H1 (cell line): Measurements from ENCODE around the gene SPOUT1. TPM values are rescaled to one million over a fixed set of nuclear protein-coding genes. Genes with fewer than 3 reads are reported as not detected.

Experiments
- CTCF ChIA-PET: fragments of 300-600 bp; sonication (Branson Sonifier 250); formaldehyde crosslinking; loops from one replicate; lab custom pipeline; 2021; ENCODE audit not compliant: partially characterized antibody; lab: Charles Lee
- POLR2A ChIA-PET: fragments of 300-600 bp; sonication (Branson Sonifier 250); formaldehyde crosslinking; loops from one replicate; lab custom pipeline; 2021; ENCODE audit warnings: inconsistent platforms; ENCODE audit not compliant: partially characterized antibody; lab: Charles Lee
- DNase-seq, 2 experiments: peaks; one replicate each; pipeline versions ENCODE4 v3.0.0 to v3.0.0-alpha.2; 2010 to 2022; ENCODE audit warnings: low spot score in 2 of 2, low read depth in 1 of 2, mixed read lengths in 1 of 2
- FAIRE-seq: peaks from 2 replicates; lab custom pipeline; 2011; peaks lifted over from hg19 to GRCh38; lab: Jason Lieb, UNC
- H2AFZ ChIP-seq: 2 replicates; pipeline ENCODE4 v1.8.1; 2012; ENCODE audit warnings: low read length, inconsistent platforms
- H2AK5ac ChIP-seq: 2 replicates; pipeline ENCODE4 v1.6.1; 2013; ENCODE audit warnings: low read depth, low read length
- H2BK120ac ChIP-seq: replicated peaks from 2 replicates; pipeline ENCODE3; 2013; ENCODE audit warnings: low read depth, low read length, inconsistent platforms
- H2BK12ac ChIP-seq: 2 replicates; pipeline ENCODE4 v1.6.1; 2013; ENCODE audit warnings: low read depth, low read length
- H2BK15ac ChIP-seq: 2 replicates; pipeline ENCODE4 v1.6.1; 2013; ENCODE audit warnings: low read length
- H2BK20ac ChIP-seq: 2 replicates; pipeline ENCODE4 v1.6.1; 2013; ENCODE audit warnings: low read length
- H2BK5ac ChIP-seq: 2 replicates; pipeline ENCODE4 v1.6.1; 2013; ENCODE audit warnings: low read depth, low read length
- H3K14ac ChIP-seq: 2 replicates; pipeline ENCODE4 v1.6.1; 2013; ENCODE audit warnings: inconsistent platforms; ENCODE audit not compliant: insufficient read length
- H3K18ac ChIP-seq: 2 replicates; pipeline ENCODE4 v1.6.1; 2013; ENCODE audit warnings: low read length; ENCODE audit errors: extremely low read depth
- H3K23ac ChIP-seq: 2 replicates; pipeline ENCODE4 v1.6.1; 2013; ENCODE audit warnings: inconsistent platforms; ENCODE audit not compliant: insufficient read length
- H3K23me2 ChIP-seq: 2 replicates; pipeline ENCODE4 v1.6.1; 2013; ENCODE audit warnings: low read depth, low read length
- H3K27ac ChIP-seq: 2 replicates; pipeline ENCODE4 v1.6.1; 2011; ENCODE audit warnings: low read depth, low read length, inconsistent platforms
- H3K27me3 ChIP-seq, 4 experiments: replicated peaks in 1 of 4; 1 replicate in 1 of 4; 2 replicates in 3 of 4; pipeline versions ENCODE4 v1.6.1 to v1.8.1; 2011 to 2013; ENCODE audit warnings: low read length in 3 of 4, mild to moderate bottlenecking in 3 of 4, inconsistent platforms in 2 of 4, mixed read lengths in 2 of 4, moderate library complexity in 1 of 4; ENCODE audit not compliant: control insufficient read depth in 3 of 4, insufficient read depth in 3 of 4; ENCODE audit errors: extremely low read depth in 1 of 4
- H3K36me3 ChIP-seq, 4 experiments: 2 replicates each; pipeline versions ENCODE4 v1.6.1 to v1.8.1; 2011 to 2013; ENCODE audit warnings: mild to moderate bottlenecking in 4 of 4, low read length in 3 of 4, moderate library complexity in 2 of 4, control low read depth in 1 of 4, inconsistent platforms in 1 of 4; ENCODE audit not compliant: insufficient read depth in 4 of 4, control insufficient read depth in 2 of 4
- H3K4ac ChIP-seq: replicated peaks from 2 replicates; pipeline ENCODE3; 2013; ENCODE audit warnings: low read length, low read depth, mixed read lengths, inconsistent platforms; ENCODE audit not compliant: insufficient read length
- H3K4me1 ChIP-seq, 4 experiments: replicated peaks in 1 of 4; 1 replicate in 1 of 4; 2 replicates in 3 of 4; pipeline versions ENCODE4 v1.6.1 to v1.8.1; 2011 to 2013; ENCODE audit warnings: low read length in 3 of 4, inconsistent platforms in 2 of 4, mixed read lengths in 1 of 4; ENCODE audit not compliant: insufficient read depth in 4 of 4, control insufficient read depth in 3 of 4
- H3K4me2 ChIP-seq, 2 experiments: 2 replicates each; pipeline versions ENCODE4 v1.6.1 to v1.8.1; 2011 to 2013; ENCODE audit warnings: low read depth in 2 of 2, low read length in 2 of 2, control low read depth in 1 of 2, inconsistent platforms in 1 of 2, mild to moderate bottlenecking in 1 of 2; ENCODE audit not compliant: insufficient read depth in 1 of 2
- H3K4me3 ChIP-seq, 4 experiments: fragments of 200-600, 300-600 bp in 1 of 4; sonication (generic), shearing (Covaris generic), sonication (Bioruptor Twin) in 1 of 4; 2 replicates each; pipeline versions ENCODE4 v1.5.1 to v1.8.1; 2011 to 2016; ENCODE audit warnings: low read length in 4 of 4, low read depth in 3 of 4, control low read depth in 2 of 4, inconsistent platforms in 2 of 4, mild to moderate bottlenecking in 2 of 4, mixed read lengths in 1 of 4, moderate library complexity in 1 of 4; ENCODE audit not compliant: insufficient read depth in 2 of 4; ENCODE audit errors: extremely low read depth in 1 of 4
- H3K56ac ChIP-seq: replicated peaks from 2 replicates; pipeline ENCODE3; 2013; ENCODE audit warnings: low read depth, mild to moderate bottlenecking, mixed read lengths, low read length, inconsistent platforms; ENCODE audit not compliant: insufficient read length
- H3K79me1 ChIP-seq: 2 replicates; pipeline ENCODE4 v1.6.1; 2013; ENCODE audit warnings: low read depth, low read length, control low read depth
- H3K79me2 ChIP-seq, 2 experiments: 2 replicates each; pipeline versions ENCODE4 v1.6.1 to v1.8.1; 2012 to 2013; ENCODE audit warnings: low read length in 2 of 2, mild to moderate bottlenecking in 2 of 2, inconsistent platforms in 1 of 2; ENCODE audit not compliant: insufficient read depth in 2 of 2, control insufficient read depth in 1 of 2
- H3K9ac ChIP-seq, 4 experiments: replicated peaks in 1 of 4; 1 replicate in 1 of 4; 2 replicates in 3 of 4; pipeline versions ENCODE4 v1.6.1 to v1.8.1; 2011 to 2013; ENCODE audit warnings: low read depth in 3 of 4, low read length in 3 of 4, control low read depth in 2 of 4, mild to moderate bottlenecking in 2 of 4, moderate library complexity in 2 of 4, inconsistent platforms in 1 of 4; ENCODE audit errors: extremely low read depth in 1 of 4
- H3K9me3 ChIP-seq, 2 experiments: 2 replicates each; pipeline versions ENCODE4 v1.6.1 to v1.8.1; 2012 to 2013; ENCODE audit warnings: mild to moderate bottlenecking in 2 of 2, moderate library complexity in 2 of 2, control low read depth in 1 of 2, inconsistent platforms in 1 of 2, low read depth in 1 of 2, low read length in 1 of 2, mixed read lengths in 1 of 2; ENCODE audit not compliant: insufficient read depth in 2 of 2
- H4K20me1 ChIP-seq, 2 experiments: replicated peaks in 1 of 2; 2 replicates each; pipeline versions ENCODE3 to v1.8.1; 2011 to 2013; ENCODE audit warnings: inconsistent platforms in 2 of 2, low read length in 2 of 2, mild to moderate bottlenecking in 1 of 2; ENCODE audit not compliant: insufficient read depth in 2 of 2, control insufficient read depth in 1 of 2
- H4K5ac ChIP-seq: 2 replicates; pipeline ENCODE4 v1.6.1; 2013; ENCODE audit warnings: low read length, low read depth, mixed read lengths, inconsistent platforms; ENCODE audit not compliant: insufficient read length
- H4K8ac ChIP-seq: 2 replicates; pipeline ENCODE4 v1.8.0; 2013; ENCODE audit warnings: mild to moderate bottlenecking, moderate library complexity, low read length, inconsistent platforms; ENCODE audit not compliant: insufficient read depth; ENCODE audit errors: extremely low read depth
- H4K91ac ChIP-seq: replicated peaks from 2 replicates; pipeline ENCODE3; 2013; ENCODE audit warnings: low read length, mixed read lengths, inconsistent platforms; ENCODE audit not compliant: insufficient read length
- CHD2 ChIP-seq: IDR thresholded peaks from 2 replicates; pipeline ENCODE4 v1.6.1; 2012; ENCODE audit warnings: low read length, improper control_type of control experiment
- CTBP2 ChIP-seq: IDR thresholded peaks from 2 replicates; pipeline ENCODE4 v1.7.0; 2011; ENCODE audit warnings: borderline replicate concordance, mild to moderate bottlenecking, moderate library complexity, mixed read lengths, low read length; ENCODE audit not compliant: insufficient read depth, insufficient read length
- SP4 ChIP-seq: IDR thresholded peaks from 2 replicates; pipeline ENCODE4 v1.6.1; 2012; ENCODE audit warnings: low read length, inconsistent platforms
- WGBS, 2 experiments: shearing (Covaris generic) in 1 of 2; methylation state at CpG; one replicate each; pipeline versions ENCODE4 v1.1.6 to v1.1.7; 2013 to 2015; ENCODE audit warnings: low lambda C conversion rate in 2 of 2, mixed read lengths in 2 of 2, inconsistent platforms in 1 of 2, low coverage in 1 of 2, missing lambda C conversion rate in 1 of 2; ENCODE audit not compliant: insufficient replicate concordance in 2 of 2, insufficient coverage in 1 of 2, insufficient read length in 1 of 2; ENCODE audit errors: extremely low coverage in 1 of 2, missing lambda C conversion rate in 1 of 2; 5-methylcytosine and 5-hydroxymethylcytosine counted together
- polyA plus RNA-seq, 7 experiments: library from polyadenylated mRNA; depleted of rRNA in 3 of 7; stranded (reverse) in 5 of 7; unstranded in 2 of 7; fragments of >200 nt in 5 of 7; fragments of 200-250 nt in 2 of 7; gene quantifications; 1 replicate in 5 of 7; 2 replicates in 1 of 7; 4 replicates in 1 of 7; pipeline versions ENCODE4 v1.2.1 to v1.2.3, GENCODE V29; 2011 to 2013; ENCODE audit warnings: missing spikeins in 2 of 7, mixed read lengths in 2 of 7
- total RNA-seq: library from RNA; stranded (reverse); fragmentation: NEBNext Ultra II Directional; extraction: Animal tissue kit (Norgen Biotek cat#: 25700); gene quantifications from 2 replicates; pipeline ENCODE4 v1.2.1, GENCODE V29; 2021

SPOUT1 gene
- total and polyA plus RNA-seq, 2 of the 8 experiments (the other 6 are each of a cell fraction or from before 2014, with no cell fraction given) = 69.2 to 77.8 TPM

- H3K14ac ChIP-seq = no peak overlapping the region
- no peak overlapping the region for H3K56ac ChIP-seq
- H3K9ac ChIP-seq = no peak overlapping the region
- H2BK20ac ChIP-seq = no peak overlapping the region
- no peak overlapping the region for H2AK5ac ChIP-seq
- no peak overlapping the region for H2BK120ac ChIP-seq
- H3K27me3 ChIP-seq = no peaks in the 10 kb centered on the region
- no peak overlapping the region for H3K27ac ChIP-seq
- no peaks in the 10 kb centered on the region for H3K9me3 ChIP-seq
- H4K5ac ChIP-seq = no peak overlapping the region
- H2BK15ac ChIP-seq = no peak overlapping the region
- H4K8ac ChIP-seq = no peak overlapping the region
- TF ChIP-seq SP4 = no peak
- no peak for TF ChIP-seq CHD2
- TF ChIP-seq CTBP2 = no peak
- H3K4ac ChIP-seq = no peak overlapping the region
- no peak overlapping the region for H3K4me2 ChIP-seq
- H3K36me3 ChIP-seq = peaks cover 5 to 16% (median 7%) of the 10 kb centered on the region in 4 experiments; a peak in 4 of 8 replicates
- peaks cover 5% of the 10 kb centered on the region; the same call in 1 of the 2 replicates for H3K23me2 ChIP-seq
- H3K4me1 ChIP-seq = peaks cover 0 to 2% (median 0%) of the 10 kb centered on the region in 4 experiments; a peak in 1 of 7 replicates
- no peak overlapping the region for H3K23ac ChIP-seq
- H2BK12ac ChIP-seq = no peak overlapping the region
- ChIA-PET CTCF (interaction anchor here (1.2 to 2.6 kb wide), 2 partner anchors 9 to 58 kb away, joined by 3 to 10 read pairs; no protein-coding TSS in a partner anchor), POLR2A (interaction anchor here (0.7 to 4.8 kb wide), 2 partner anchors 19 to 29 kb away, joined by 4 to 21 read pairs; partner anchors contain the start of gene ENDOG)
- no peak overlapping the region for H3K18ac ChIP-seq
- 84% methylated on average over 4 of the region's 4 CpGs; no CpG with 5 or more reads in 1 of the 2 experiments for WGBS, 2 experiments
- H4K20me1 ChIP-seq = peaks cover 0 to 1% of the 10 kb centered on the region in 2 experiments
- no peak overlapping the region for H4K91ac ChIP-seq
- H2BK5ac ChIP-seq = no peak overlapping the region
- no peaks in the 10 kb centered on the region; the same call in 1 of the 2 replicates for H3K79me1 ChIP-seq
- no peak overlapping the region for H2AFZ ChIP-seq
- no peak for FAIRE-seq
- no peak for DNase-seq
- no peak overlapping the region for H3K4me3 ChIP-seq
- peaks cover 0 to 7% of the 10 kb centered on the region in 2 experiments; a peak in 1 of 4 replicates for H3K79me2 ChIP-seq
Measured at GRCh38 chr9:128790536-128790935, 39.1 kb downstream of the SPOUT1 start.
